ENCODE data around the gene UROD. TPM values are rescaled to one million over a fixed set of nuclear protein-coding genes. Genes with fewer than 3 reads are reported as not detected.

Gene UROD
- total RNA-seq, 1 experiment from 2014 or later, result 76.9 TPM

- Mint-ChIP-seq H3K4me3 (ENCODE audit: unreplicated experiment) (no peak overlapping the region), H3K36me3 (ENCODE audit: insufficient read depth, unreplicated experiment) (no peaks in the 10 kb centered on the region), H3K9me3 (ENCODE audit: unreplicated experiment) (no peaks in the 10 kb centered on the region), H3K27me3 (ENCODE audit: insufficient read depth, unreplicated experiment) (no peaks in the 10 kb centered on the region), H3K27ac (ENCODE audit: low read depth, unreplicated experiment) (peak overlapping the region; percentile 13), H3K4me1 (ENCODE audit: insufficient read depth, unreplicated experiment) (no peaks in the 10 kb centered on the region)
- no peak for DNase-seq (ENCODE audit: unreplicated experiment)
- BruUV-seq (replicated peaks), result no TSS peak
- intact Hi-C loops (cut with micrococcal nuclease), result no loop called here
- ChIA-PET POLR2A (interaction anchor here (0.9 kb wide), 1 partner anchor 301 kb away, joined by 4 read pairs; no protein-coding TSS in a partner anchor), CTCF (interaction anchor here (0.6 to 1.5 kb wide), 3 partner anchors 16 to 261 kb away, joined by 3 to 6 read pairs (median 3); no protein-coding TSS in a partner anchor)
- no peak for TF ChIP-seq CTCF (IDR thresholded peaks at IDR 0.05; ENCODE audit: unreplicated experiment)
These were observed 26.8 kb downstream of the UROD start for GRCh38 chr1:45038661-45039364.

GRCh38 chr1:45040297-45040696 lies 28.2 kb downstream of the UROD start:
- Mint-ChIP-seq H3K4me1 (ENCODE audit: insufficient read depth, unreplicated experiment) (no peaks in the 10 kb centered on the region), H3K27me3 (ENCODE audit: insufficient read depth, unreplicated experiment) (no peaks in the 10 kb centered on the region), H3K27ac (ENCODE audit: low read depth, unreplicated experiment) (no peak overlapping the region), H3K9me3 (ENCODE audit: unreplicated experiment) (no peaks in the 10 kb centered on the region), H3K36me3 (ENCODE audit: insufficient read depth, unreplicated experiment) (no peaks in the 10 kb centered on the region), H3K4me3 (ENCODE audit: unreplicated experiment) (no peak overlapping the region)
- TF ChIP-seq CTCF (IDR thresholded peaks at IDR 0.05; ENCODE audit: unreplicated experiment), result no peak
- intact Hi-C loops (cut with micrococcal nuclease), result no loop called here
- no TSS peak for BruUV-seq (replicated peaks)
- DNase-seq (ENCODE audit: unreplicated experiment), result no peak
- ChIA-PET CTCF (interaction anchor here (0.7 to 1.3 kb wide), 3 partner anchors 9 to 24 kb away, joined by 3 to 6 read pairs (median 4); no protein-coding TSS in a partner anchor), POLR2A (no interaction called here)

GRCh38 chr1:45043094-45043493 lies 31.0 kb downstream of the UROD start:
- H3K36me3 Mint-ChIP-seq (ENCODE audit: insufficient read depth, unreplicated experiment), result no peaks in the 10 kb centered on the region
- intact Hi-C loops (cut with micrococcal nuclease), result no loop called here
- no peak for DNase-seq (ENCODE audit: unreplicated experiment)
- no peak for TF ChIP-seq CTCF (IDR thresholded peaks at IDR 0.05; ENCODE audit: unreplicated experiment)
- H3K4me3 Mint-ChIP-seq (ENCODE audit: unreplicated experiment), result no peak overlapping the region
- CTCF ChIA-PET, result interaction anchor here (0.5 to 0.6 kb wide), 2 partner anchors 29 to 292 kb away, joined by 3 read pairs; no protein-coding TSS in a partner anchor
- no peak overlapping the region for H3K27ac Mint-ChIP-seq (ENCODE audit: low read depth, unreplicated experiment)
- H3K9me3 Mint-ChIP-seq (ENCODE audit: unreplicated experiment), result no peaks in the 10 kb centered on the region
- H3K27me3 Mint-ChIP-seq (ENCODE audit: insufficient read depth, unreplicated experiment), result no peaks in the 10 kb centered on the region
- POLR2A ChIA-PET, result no interaction called here
- H3K4me1 Mint-ChIP-seq (ENCODE audit: insufficient read depth, unreplicated experiment), result no peaks in the 10 kb centered on the region
- no TSS peak for BruUV-seq (replicated peaks)

GRCh38 chr1:45044916-45045315 lies 32.9 kb downstream of the UROD start:
- ChIA-PET POLR2A (no interaction called here), CTCF (no interaction called here)
- intact Hi-C loops (cut with micrococcal nuclease), result no loop called here
- Mint-ChIP-seq H3K27me3 (ENCODE audit: insufficient read depth, unreplicated experiment) (no peaks in the 10 kb centered on the region), H3K27ac (ENCODE audit: low read depth, unreplicated experiment) (no peak overlapping the region), H3K4me3 (ENCODE audit: unreplicated experiment) (no peak overlapping the region), H3K9me3 (ENCODE audit: unreplicated experiment) (no peaks in the 10 kb centered on the region), H3K4me1 (ENCODE audit: insufficient read depth, unreplicated experiment) (no peaks in the 10 kb centered on the region), H3K36me3 (ENCODE audit: insufficient read depth, unreplicated experiment) (no peaks in the 10 kb centered on the region)
- TF ChIP-seq CTCF (IDR thresholded peaks at IDR 0.05; ENCODE audit: unreplicated experiment), result no peak
- DNase-seq (ENCODE audit: unreplicated experiment), result no peak
- BruUV-seq (replicated peaks), result no TSS peak

All from MCF 10A (cell line).